Naive thymus-derived CD8-positive, alpha-beta T cell (primary cell): ENCODE measurements around the gene NEK7. TPM values are rescaled to one million over a fixed set of nuclear protein-coding genes. Genes with fewer than 3 reads are reported as not detected.
"Not testable (repeated sequence)": the region's sequence is repeated elsewhere in the genome, so short reads cannot be mapped to it uniquely, and the experiment has no call there.

ENCODE experiments used
- ATAC-seq, 2 donors: fragments of 150-1000 bp; cut with Tn5 transposase in 1 of 2; sonication (Bioruptor Pico), chemical (Tn5 transposase) in 1 of 2; 1 replicate in 1 of 2; 2 replicates in 1 of 2; pipeline ENCODE4 v1.10.0; 2021; ENCODE audit warnings: mild to moderate bottlenecking in 2 of 2, moderate library complexity in 2 of 2
- POLR2A ChIA-PET: fragments of 350-600 bp; sonication (Branson Sonifier 250); formaldehyde crosslinking; loops from one replicate; lab custom pipeline; 2021; ENCODE audit warnings: antibody characterized with exemption; lab: Charles Lee
- DNase-seq, 10 donors: peaks; one replicate each; pipeline versions ENCODE4 v3.0.0 to v3.0.0-alpha.2; 2020 to 2022
- H3K27ac Mint-ChIP-seq, 10 donors: one replicate each; pipeline ENCODE4 v1.8.0; 2020 to 2022; ENCODE audit warnings: mild to moderate bottlenecking in 10 of 10, mixed read lengths in 10 of 10, moderate library complexity in 4 of 10, inconsistent platforms in 1 of 10
- H3K27me3 Mint-ChIP-seq, 5 donors: one replicate each; pipeline ENCODE4 v1.8.0; 2021 to 2022; ENCODE audit warnings: mixed read lengths in 5 of 5
- H3K36me3 Mint-ChIP-seq, 3 donors: one replicate each; pipeline ENCODE4 v1.8.0; 2020 to 2022; ENCODE audit warnings: mixed read lengths in 3 of 3, mild to moderate bottlenecking in 2 of 3, inconsistent platforms in 1 of 3
- H3K4me1 Mint-ChIP-seq, 4 donors: one replicate each; pipeline ENCODE4 v1.8.0; 2021 to 2022; ENCODE audit warnings: mixed read lengths in 4 of 4
- H3K4me3 Mint-ChIP-seq, 10 donors: one replicate each; pipeline ENCODE4 v1.8.0; 2020 to 2022; ENCODE audit warnings: mild to moderate bottlenecking in 10 of 10, mixed read lengths in 10 of 10, moderate library complexity in 6 of 10, inconsistent platforms in 1 of 10
- H3K9me3 Mint-ChIP-seq, 9 donors: one replicate each; pipeline ENCODE4 v1.8.0; 2020 to 2022; ENCODE audit warnings: mixed read lengths in 9 of 9, mild to moderate bottlenecking in 3 of 9, inconsistent platforms in 1 of 9, moderate library complexity in 1 of 9
- polyA plus RNA-seq, 3 donors: library from polyadenylated mRNA; unstranded; fragments of 300-500 nt; fragmentation: Illumina TruSeq; gene quantifications; one replicate each; pipeline ENCODE4 v1.2.3, GENCODE V29; 2021
- total RNA-seq, 8 experiments: library from RNA in 2 of 8; stranded (reverse) in 2 of 8; gene quantifications; one replicate each; pipeline ENCODE4 v1.2.3 and lab custom pipeline; 2021 to 2026

Gene NEK7
- total and polyA plus RNA-seq, 5 experiments from 2014 or later = 21.6 to 58.2 (median 44.5) TPM

- Mint-ChIP-seq H3K36me3 (no peaks in the 10 kb centered on the region), H3K9me3 (no peaks in the 10 kb centered on the region), H3K4me3 (peak overlapping the region in 4 of 10 donors; percentile 7 to 30 (median 12)), H3K27ac (peak overlapping the region in 8 of 10 donors; percentile 10 to 90 (median 62)), H3K4me1 (peaks cover 32 to 92% (median 78%) of the 10 kb centered on the region in 4 donors), H3K27me3 (no peaks in the 10 kb centered on the region)
- ATAC-seq (no peak), DNase-seq (no peak)
- POLR2A ChIA-PET = no interaction called here
Measured at GRCh38 chr1:198191117-198191516, 34.3 kb downstream of the NEK7 start.

- H3K36me3 Mint-ChIP-seq, H3K27me3 Mint-ChIP-seq, POLR2A ChIA-PET, DNase-seq, ATAC-seq, H3K9me3 Mint-ChIP-seq: not testable (repeated sequence)
- Mint-ChIP-seq H3K27ac (peak overlapping the region in 7 of 10 donors; percentile 2 to 90 (median 57)), H3K4me3 (peak overlapping the region in 4 of 10 donors; percentile 10 to 76 (median 20)), H3K4me1 (peaks cover 41 to 88% (median 78%) of the 10 kb centered on the region in 4 donors)
Measured at GRCh38 chr1:198193871-198194270, 37.1 kb downstream of the NEK7 start.

- Mint-ChIP-seq H3K4me3 (peak overlapping the region in 1 of 10 donors; percentile 20), H3K9me3 (no peaks in the 10 kb centered on the region), H3K27ac (peak overlapping the region in 5 of 10 donors; percentile 6 to 75 (median 58)), H3K27me3 (no peaks in the 10 kb centered on the region), H3K36me3 (no peaks in the 10 kb centered on the region), H3K4me1 (peaks cover 44 to 92% (median 79%) of the 10 kb centered on the region in 4 donors)
- POLR2A ChIA-PET = interaction anchor here (0.9 kb wide), 1 partner anchor 38 kb away, joined by 3 read pairs; no protein-coding TSS in a partner anchor
- ATAC-seq (no peak), DNase-seq (no peak)
Measured at GRCh38 chr1:198196630-198197029, 39.8 kb downstream of the NEK7 start.

- Mint-ChIP-seq H3K4me1 (peaks cover 43 to 92% (median 81%) of the 10 kb centered on the region in 4 donors), H3K27me3 (no peaks in the 10 kb centered on the region), H3K36me3 (no peaks in the 10 kb centered on the region), H3K4me3 (peak overlapping the region in 2 of 10 donors; percentile 23 to 34), H3K9me3 (no peaks in the 10 kb centered on the region), H3K27ac (peak overlapping the region in 1 of 10 donors; percentile 72)
- no peak for ATAC-seq
- no peak for DNase-seq
- POLR2A ChIA-PET = no interaction called here
Measured at GRCh38 chr1:198197285-198197684, 40.5 kb downstream of the NEK7 start.

- H3K27ac Mint-ChIP-seq = peak overlapping the region in 5 of 10 donors; percentile 14 to 66 (median 32)
- no peaks in the 10 kb centered on the region for H3K9me3 Mint-ChIP-seq
- ATAC-seq (no peak), DNase-seq (no peak)
- peaks cover 38 to 91% (median 81%) of the 10 kb centered on the region in 4 donors for H3K4me1 Mint-ChIP-seq
- H3K27me3 Mint-ChIP-seq = no peaks in the 10 kb centered on the region
- POLR2A ChIA-PET = interaction anchor here (0.6 kb wide), 1 partner anchor 320 kb away, joined by 3 read pairs; no protein-coding TSS in a partner anchor
- H3K36me3 Mint-ChIP-seq = peaks cover 0 to 4% (median 0%) of the 10 kb centered on the region in 3 donors
- H3K4me3 Mint-ChIP-seq = peak overlapping the region in 2 of 10 donors; percentile 9 to 33
Measured at GRCh38 chr1:198199105-198199504, 42.3 kb downstream of the NEK7 start.

- POLR2A ChIA-PET = no interaction called here
- no peak for DNase-seq
- Mint-ChIP-seq H3K4me1 (peaks cover 25 to 84% (median 74%) of the 10 kb centered on the region in 4 donors), H3K9me3 (no peaks in the 10 kb centered on the region), H3K27ac (peak overlapping the region in 7 of 10 donors; percentile 14 to 63 (median 37)), H3K27me3 (no peaks in the 10 kb centered on the region), H3K36me3 (peaks cover 0 to 4% (median 0%) of the 10 kb centered on the region in 3 donors), H3K4me3 (peak overlapping the region in 3 of 10 donors; percentile 16 to 72 (median 23))
- no peak for ATAC-seq
Measured at GRCh38 chr1:198201956-198202784, 45.4 kb downstream of the NEK7 start.

- ATAC-seq (no peak), DNase-seq (no peak)
- POLR2A ChIA-PET = no interaction called here
- H3K36me3 Mint-ChIP-seq = peaks cover 0 to 4% (median 0%) of the 10 kb centered on the region in 3 donors
- no peaks in the 10 kb centered on the region for H3K9me3 Mint-ChIP-seq
- peak overlapping the region in 4 of 10 donors; percentile 2 to 7 (median 5) for H3K4me3 Mint-ChIP-seq
- H3K27ac Mint-ChIP-seq = peak overlapping the region in 6 of 10 donors; percentile 12 to 78 (median 54)
- no peaks in the 10 kb centered on the region for H3K27me3 Mint-ChIP-seq
- H3K4me1 Mint-ChIP-seq = peaks cover 25 to 82% (median 71%) of the 10 kb centered on the region in 4 donors
Measured at GRCh38 chr1:198203434-198203833, 46.6 kb downstream of the NEK7 start.

GRCh38 chr1:198205016-198205684 lies 48.4 kb downstream of the NEK7 start:
- H3K27me3 Mint-ChIP-seq = no peaks in the 10 kb centered on the region
- DNase-seq (no peak), ATAC-seq (no peak)
- peak overlapping the region in 7 of 10 donors; percentile 7 to 52 (median 15) for H3K27ac Mint-ChIP-seq
- peaks cover 0 to 4% (median 0%) of the 10 kb centered on the region in 3 donors for H3K36me3 Mint-ChIP-seq
- peak overlapping the region in 1 of 10 donors; percentile 10 for H3K4me3 Mint-ChIP-seq
- no peaks in the 10 kb centered on the region for H3K9me3 Mint-ChIP-seq
- peaks cover 17 to 71% (median 59%) of the 10 kb centered on the region in 4 donors for H3K4me1 Mint-ChIP-seq
- POLR2A ChIA-PET = interaction anchor here (1.0 kb wide), 1 partner anchor 47 kb away, joined by 3 read pairs; no protein-coding TSS in a partner anchor

GRCh38 chr1:198206292-198206691 lies 49.5 kb downstream of the NEK7 start:
- no peak for DNase-seq
- H3K4me1 Mint-ChIP-seq = peaks cover 11 to 60% (median 48%) of the 10 kb centered on the region in 4 donors
- POLR2A ChIA-PET = no interaction called here
- ATAC-seq = no peak
- no peaks in the 10 kb centered on the region for H3K9me3 Mint-ChIP-seq
- peaks cover 0 to 4% (median 1%) of the 10 kb centered on the region in 3 donors for H3K36me3 Mint-ChIP-seq
- no peaks in the 10 kb centered on the region for H3K27me3 Mint-ChIP-seq
- H3K27ac Mint-ChIP-seq = no peak overlapping the region
- no peak overlapping the region for H3K4me3 Mint-ChIP-seq

GRCh38 chr1:198211696-198212095 lies 54.9 kb downstream of the NEK7 start:
- H3K9me3 Mint-ChIP-seq = peaks cover 5 to 28% (median 16%) of the 10 kb centered on the region in 9 donors
- DNase-seq = no peak
- POLR2A ChIA-PET = no interaction called here
- no peaks in the 10 kb centered on the region for H3K27me3 Mint-ChIP-seq
- no peak for ATAC-seq
- H3K27ac Mint-ChIP-seq = no peak overlapping the region
- H3K4me3 Mint-ChIP-seq = no peak overlapping the region
- peaks cover 7 to 26% (median 21%) of the 10 kb centered on the region in 3 donors for H3K36me3 Mint-ChIP-seq
- peaks cover 17 to 19% (median 18%) of the 10 kb centered on the region in 4 donors for H3K4me1 Mint-ChIP-seq

- DNase-seq (no peak), ATAC-seq (no peak)
- Mint-ChIP-seq H3K9me3 (peaks cover 6 to 32% (median 16%) of the 10 kb centered on the region in 9 donors), H3K4me1 (peaks cover 17 to 23% (median 20%) of the 10 kb centered on the region in 4 donors), H3K4me3 (no peak overlapping the region), H3K36me3 (peaks cover 7 to 27% (median 22%) of the 10 kb centered on the region in 3 donors), H3K27me3 (no peaks in the 10 kb centered on the region), H3K27ac (no peak overlapping the region)
- POLR2A ChIA-PET = no interaction called here
Measured at GRCh38 chr1:198212126-198212525, 55.3 kb downstream of the NEK7 start.

- peaks cover 17 to 25% (median 20%) of the 10 kb centered on the region in 4 donors for H3K4me1 Mint-ChIP-seq
- H3K4me3 Mint-ChIP-seq = no peak overlapping the region
- POLR2A ChIA-PET = no interaction called here
- peaks cover 6 to 37% (median 18%) of the 10 kb centered on the region in 9 donors for H3K9me3 Mint-ChIP-seq
- no peaks in the 10 kb centered on the region for H3K27me3 Mint-ChIP-seq
- peaks cover 7 to 29% (median 22%) of the 10 kb centered on the region in 3 donors for H3K36me3 Mint-ChIP-seq
- DNase-seq = no peak
- ATAC-seq = no peak
- peak overlapping the region in 3 of 10 donors; percentile 32 to 40 (median 40) for H3K27ac Mint-ChIP-seq
Measured at GRCh38 chr1:198212675-198213074, 55.9 kb downstream of the NEK7 start.
